Urinary bladder (tissue), 4 donors: ENCODE data around the gene RALGPS2. TPM values are rescaled to one million over a fixed set of nuclear protein-coding genes. Genes with fewer than 3 reads are reported as not detected.

Source experiments
- DNase-seq: peaks from one replicate; pipeline ENCODE4 v3.0.0-alpha.2; 2015; ENCODE audit errors: extremely low spot score
- H3K27ac ChIP-seq: one replicate; pipeline ENCODE4 v1.5.1; 2013; ENCODE audit warnings: low read depth, mild to moderate bottlenecking, moderate library complexity
- H3K36me3 ChIP-seq: one replicate; pipeline ENCODE4 v1.6.1; 2013; ENCODE audit warnings: mild to moderate bottlenecking, moderate library complexity; ENCODE audit not compliant: insufficient read depth
- H3K4me1 ChIP-seq: one replicate; pipeline ENCODE4 v1.6.1; 2013; ENCODE audit warnings: mild to moderate bottlenecking, moderate library complexity; ENCODE audit not compliant: insufficient read depth
- H3K4me3 ChIP-seq: one replicate; pipeline ENCODE4 v1.5.1; 2013; ENCODE audit warnings: low read depth, low read length
- WGBS: extraction: QIAGEN DNeasy Blood & Tissue Kit; methylation state at CpG from one replicate; pipeline ENCODE4 v1.1.7; 2013; 5-methylcytosine and 5-hydroxymethylcytosine counted together
- polyA plus RNA-seq: library from polyadenylated mRNA; stranded (reverse); fragments of 200-250 nt; gene quantifications from one replicate; pipeline ENCODE4 v1.2.3, GENCODE V29; 2013
- total RNA-seq: library from RNA; depleted of rRNA; stranded (reverse); fragments of >200 nt; gene quantifications from one replicate; pipeline ENCODE4 v1.2.3, GENCODE V29; 2014
- donor health status: healthy with polysubstance abuse.
- donor health status: healthy.

The RALGPS2 gene
- total and polyA plus RNA-seq, 2 donors, result 3.8 to 82.4 TPM

DNA sequence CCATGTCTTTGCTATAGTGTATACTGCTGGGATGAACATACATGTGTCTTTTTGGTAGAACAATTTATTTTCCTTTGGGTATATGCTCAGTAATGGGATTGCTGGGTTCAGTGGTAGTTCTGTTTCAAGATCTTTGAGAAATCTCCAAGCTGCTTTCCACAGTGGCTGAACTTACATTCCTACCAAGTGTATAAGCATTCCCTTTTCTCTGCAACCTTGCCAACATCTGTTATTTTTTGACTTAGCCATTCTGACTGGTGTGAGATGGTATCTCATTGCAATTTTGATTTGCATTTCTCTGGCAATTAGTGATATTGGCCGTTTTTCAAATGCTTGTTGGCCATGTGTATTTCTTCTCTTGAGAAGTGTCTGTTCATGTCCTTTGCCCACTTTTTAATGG, 183.3 kb downstream of the RALGPS2 start:
- DNase-seq, result no peak
- no peaks in the 10 kb centered on the region for H3K4me1 ChIP-seq
- H3K4me3 ChIP-seq, result no peak overlapping the region
- H3K36me3 ChIP-seq, result no peaks in the 10 kb centered on the region
- WGBS, result 78% methylated on average over 1 of the region's 1 CpG
- no peak overlapping the region for H3K27ac ChIP-seq

DNA sequence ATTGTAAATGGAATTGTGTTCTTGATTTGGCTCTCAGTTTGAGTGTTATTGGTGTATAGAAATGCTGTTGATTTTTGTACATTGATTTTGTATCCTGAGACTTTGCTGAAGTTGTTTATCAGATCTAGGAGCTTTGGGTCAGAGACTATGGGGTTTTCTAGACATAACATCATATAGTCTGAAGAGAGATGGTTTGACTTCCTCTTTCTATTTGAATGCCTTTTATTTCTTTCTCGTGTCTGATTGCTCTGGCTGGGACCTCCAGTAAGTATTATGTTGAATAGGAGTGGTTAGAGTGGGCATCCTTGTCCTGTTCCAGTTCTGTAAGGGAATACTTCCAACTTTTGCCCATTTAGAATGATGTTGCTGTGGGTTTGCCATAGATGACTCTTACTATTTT, 185.0 kb downstream of the RALGPS2 start:
- no peak overlapping the region for H3K4me3 ChIP-seq
- H3K4me1 ChIP-seq, result no peaks in the 10 kb centered on the region
- DNase-seq, result no peak
- no peak overlapping the region for H3K27ac ChIP-seq
- WGBS, result 97% methylated on average over 1 of the region's 1 CpG
- H3K36me3 ChIP-seq, result no peaks in the 10 kb centered on the region

DNA sequence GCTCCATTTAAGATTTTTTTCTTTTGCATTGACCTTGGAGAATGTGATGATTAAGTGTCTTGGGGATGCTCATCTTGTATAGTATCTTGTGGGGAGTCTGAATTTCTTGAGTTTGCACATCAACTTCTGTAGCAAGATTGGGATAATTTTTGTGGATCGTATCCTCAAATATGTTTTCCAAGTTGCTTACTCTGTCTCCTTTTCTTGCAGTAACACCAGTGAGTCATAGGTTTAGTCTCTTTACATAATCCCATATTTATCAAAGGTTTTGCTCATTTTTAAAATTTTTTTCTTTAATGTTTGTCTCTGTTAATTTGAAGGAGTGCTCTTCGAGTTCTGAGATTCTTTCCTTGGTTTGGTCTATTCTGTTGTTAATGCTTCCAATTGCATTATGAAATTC, 187.6 kb downstream of the RALGPS2 start:
- Histone ChIP-seq H3K4me3 (no peak overlapping the region), H3K4me1 (no peaks in the 10 kb centered on the region), H3K36me3 (no peaks in the 10 kb centered on the region), H3K27ac (no peak overlapping the region)
- WGBS, result 90% methylated on average over 2 of the region's 2 CpGs
- DNase-seq, result no peak

DNA sequence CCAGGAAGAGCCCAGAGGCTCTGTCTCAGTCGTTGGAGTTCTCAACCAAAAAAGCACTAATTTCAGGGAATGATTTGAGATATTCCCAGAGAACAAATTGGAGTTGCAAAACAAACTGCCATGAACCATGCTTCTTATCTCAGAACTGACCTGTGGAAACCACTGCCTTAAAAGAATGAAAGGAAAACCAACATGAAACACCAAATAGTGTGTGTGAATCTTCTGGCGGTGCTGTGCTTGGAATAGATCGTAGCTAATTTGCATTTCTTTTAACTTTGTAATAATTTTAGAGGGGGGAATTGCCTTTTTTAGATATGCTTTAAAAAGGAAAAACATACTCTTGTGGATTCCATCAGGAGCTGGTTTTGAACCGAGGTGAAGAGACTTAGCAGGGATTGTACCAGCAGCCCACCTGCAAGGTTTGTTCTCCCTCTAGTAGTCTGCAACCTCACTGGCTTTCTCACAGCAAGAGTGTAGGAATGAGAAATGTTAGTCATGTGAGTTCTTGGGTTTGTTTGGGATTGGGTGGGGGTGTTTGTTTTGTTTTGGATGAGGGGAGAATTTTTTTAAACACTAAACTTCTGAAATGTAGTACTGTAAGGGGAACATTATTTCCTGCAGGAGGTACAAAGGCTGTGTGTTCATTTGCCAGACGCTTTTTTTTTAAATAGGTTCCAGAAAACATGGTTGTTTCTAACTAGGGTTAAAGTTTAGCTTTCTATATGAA, 191.6 kb downstream of the RALGPS2 start:
- Histone ChIP-seq H3K4me3 (no peak overlapping the region), H3K36me3 (no peaks in the 10 kb centered on the region), H3K4me1 (no peaks in the 10 kb centered on the region), H3K27ac (no peak overlapping the region)
- 83% methylated on average over 5 of the region's 5 CpGs for WGBS
- no peak for DNase-seq

DNA sequence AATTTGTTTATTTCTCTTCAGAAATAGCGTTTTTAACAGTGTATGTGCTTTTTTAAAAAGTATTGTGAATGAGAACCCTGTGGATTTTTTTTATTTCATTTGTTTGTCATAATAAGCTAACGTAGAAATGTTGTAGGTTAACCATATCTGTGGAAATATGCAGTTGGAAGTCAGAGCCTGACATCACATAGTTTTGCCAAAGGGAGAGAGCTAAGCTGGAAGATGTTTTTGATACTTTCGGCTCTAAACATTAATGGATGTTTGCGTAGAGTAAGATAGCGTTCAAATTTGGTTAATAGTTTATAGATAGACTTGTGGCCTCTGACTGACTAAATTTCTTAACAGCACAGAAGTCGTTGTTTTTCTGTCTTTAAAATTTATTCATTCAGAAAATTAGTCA, 193.3 kb downstream of the RALGPS2 start:
- no peak overlapping the region for H3K27ac ChIP-seq
- DNase-seq, result no peak
- H3K4me3 ChIP-seq, result no peak overlapping the region
- no peaks in the 10 kb centered on the region for H3K36me3 ChIP-seq
- WGBS, result 44% methylated on average over 6 of the region's 6 CpGs
- no peaks in the 10 kb centered on the region for H3K4me1 ChIP-seq

DNA sequence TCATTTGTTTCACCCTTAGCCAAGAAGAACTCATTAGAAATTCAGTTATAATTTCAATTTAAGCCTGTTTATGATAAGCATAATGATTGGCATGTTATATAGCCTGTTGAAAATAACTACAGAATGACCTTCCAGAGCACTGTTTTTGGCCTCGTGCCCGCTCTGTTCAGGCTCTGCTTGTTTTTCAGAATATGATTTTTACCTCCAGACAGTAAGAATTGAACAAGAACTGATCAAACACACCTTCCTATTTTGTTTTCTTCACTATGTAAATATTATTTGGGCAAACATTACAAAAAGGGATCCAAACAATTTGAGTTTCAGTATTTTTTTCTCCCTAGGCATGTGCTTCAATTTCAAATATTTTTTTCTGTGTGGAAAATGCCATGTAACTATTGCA, 193.9 kb downstream of the RALGPS2 start:
- H3K27ac ChIP-seq, result no peak overlapping the region
- no peaks in the 10 kb centered on the region for H3K4me1 ChIP-seq
- no peak overlapping the region for H3K4me3 ChIP-seq
- no peak for DNase-seq
- H3K36me3 ChIP-seq, result no peaks in the 10 kb centered on the region
- WGBS, result 74% methylated on average over 2 of the region's 2 CpGs

DNA sequence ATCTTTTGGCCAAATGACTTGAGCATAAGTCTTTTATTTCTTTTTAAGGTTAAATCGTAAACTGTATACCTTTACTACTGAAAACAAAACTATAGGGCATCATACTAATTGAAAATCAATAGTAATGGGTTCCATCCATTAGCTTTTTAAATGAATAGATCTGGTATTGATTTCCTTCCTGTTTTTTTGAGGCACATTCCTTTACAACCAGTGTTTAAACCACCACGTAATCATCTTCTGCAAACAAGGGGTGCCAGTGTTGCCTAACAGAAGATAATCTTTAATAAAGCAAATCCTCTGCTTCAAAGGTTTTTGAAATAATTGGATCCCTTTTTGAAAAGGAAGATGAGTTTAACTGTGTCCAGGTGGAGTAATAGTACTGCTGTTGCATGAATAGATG, 194.5 kb downstream of the RALGPS2 start:
- Histone ChIP-seq H3K4me1 (no peaks in the 10 kb centered on the region), H3K36me3 (no peaks in the 10 kb centered on the region), H3K27ac (no peak overlapping the region), H3K4me3 (no peak overlapping the region)
- no peak for DNase-seq
- WGBS, result 87% methylated on average over 2 of the region's 2 CpGs

DNA sequence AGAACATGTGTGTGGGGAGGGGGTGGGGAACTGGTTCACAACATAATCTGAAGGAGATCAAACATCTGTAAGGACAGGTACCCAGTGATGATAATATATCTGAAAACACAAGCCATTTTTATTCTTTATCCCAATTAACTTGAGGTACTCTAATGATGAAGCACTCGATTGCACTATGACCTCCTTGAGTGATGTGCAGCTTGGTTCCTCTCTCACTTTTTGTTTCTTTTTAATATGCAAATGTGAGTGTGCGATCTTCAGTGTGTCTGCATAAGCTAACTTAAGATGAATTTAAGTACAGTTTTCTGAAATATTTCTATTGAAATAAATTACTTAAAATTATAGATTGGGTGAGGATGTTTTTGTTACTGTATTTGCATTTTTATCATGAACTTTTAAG, 196.5 kb downstream of the RALGPS2 start:
- Histone ChIP-seq H3K36me3 (no peaks in the 10 kb centered on the region), H3K27ac (no peak overlapping the region), H3K4me1 (no peaks in the 10 kb centered on the region), H3K4me3 (no peak overlapping the region)
- DNase-seq, result no peak
- 97% methylated on average over 2 of the region's 2 CpGs for WGBS

DNA sequence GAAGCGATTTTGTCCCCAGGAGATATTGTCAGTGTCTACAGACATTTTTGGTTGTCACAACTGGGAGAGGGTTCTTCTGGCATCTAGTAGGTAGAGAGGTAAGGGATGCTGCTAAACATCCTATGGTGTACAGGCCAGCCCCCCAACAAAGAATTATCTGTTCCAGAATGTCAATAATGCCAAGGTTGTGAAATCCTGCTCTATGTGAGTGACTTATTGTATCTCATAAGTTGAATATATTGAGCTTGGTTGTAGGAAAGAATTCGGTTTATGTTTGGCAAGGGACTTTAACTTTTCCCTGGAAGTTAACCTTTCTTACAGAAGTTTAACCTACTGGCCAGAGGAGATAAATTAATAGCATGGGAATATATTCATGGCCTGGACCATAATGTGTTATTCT, 198.5 kb downstream of the RALGPS2 start:
- Histone ChIP-seq H3K4me1 (no peaks in the 10 kb centered on the region), H3K27ac (no peak overlapping the region), H3K4me3 (no peak overlapping the region), H3K36me3 (no peaks in the 10 kb centered on the region)
- 94% methylated on average over 2 of the region's 2 CpGs for WGBS
- no peak for DNase-seq

DNA sequence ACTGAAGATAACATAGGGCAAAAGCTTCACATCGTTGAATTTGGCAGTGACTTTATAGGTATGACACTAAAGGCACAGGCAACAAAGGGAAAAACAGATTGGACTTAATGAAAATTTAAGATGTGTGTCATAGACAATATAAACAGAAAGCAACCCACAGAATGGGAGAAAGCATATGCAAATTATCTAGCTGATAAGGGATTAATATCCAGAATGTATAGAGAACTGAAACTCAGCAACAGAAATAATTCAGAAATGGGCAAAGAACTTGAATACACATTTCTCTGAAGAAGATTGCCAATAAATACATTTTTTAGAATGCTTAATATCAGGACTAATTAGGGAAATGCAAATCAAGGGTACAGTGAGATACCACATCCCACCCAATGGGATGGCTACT, 201.0 kb downstream of the RALGPS2 start:
- Histone ChIP-seq H3K4me3 (no peak overlapping the region), H3K27ac (no peak overlapping the region), H3K4me1 (no peaks in the 10 kb centered on the region), H3K36me3 (no peaks in the 10 kb centered on the region)
- WGBS, result 54% methylated on average over 1 of the region's 1 CpG
- no peak for DNase-seq

DNA sequence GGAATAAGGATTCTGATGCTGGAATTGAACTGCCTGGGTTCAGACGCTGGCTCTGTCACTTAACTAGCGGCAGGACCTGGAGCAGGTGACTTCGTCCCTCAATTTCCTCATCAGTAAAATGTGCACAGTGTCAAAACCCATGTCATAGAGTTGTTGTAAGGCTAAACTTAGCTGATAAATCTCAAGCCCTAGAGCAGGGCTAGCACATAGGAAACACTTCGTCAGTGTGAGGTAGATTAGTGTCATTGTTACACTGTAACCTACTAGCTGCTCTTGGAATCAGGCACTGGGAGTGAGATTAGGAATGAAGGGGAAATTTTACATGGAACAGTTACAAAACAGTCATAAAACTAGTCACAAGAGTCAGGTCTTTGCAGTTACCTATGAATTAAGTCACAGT, 202.0 kb downstream of the RALGPS2 start:
- H3K27ac ChIP-seq, result no peak overlapping the region
- no peaks in the 10 kb centered on the region for H3K36me3 ChIP-seq
- H3K4me1 ChIP-seq, result no peaks in the 10 kb centered on the region
- H3K4me3 ChIP-seq, result no peak overlapping the region
- WGBS, result 80% methylated on average over 4 of the region's 4 CpGs
- no peak for DNase-seq

DNA sequence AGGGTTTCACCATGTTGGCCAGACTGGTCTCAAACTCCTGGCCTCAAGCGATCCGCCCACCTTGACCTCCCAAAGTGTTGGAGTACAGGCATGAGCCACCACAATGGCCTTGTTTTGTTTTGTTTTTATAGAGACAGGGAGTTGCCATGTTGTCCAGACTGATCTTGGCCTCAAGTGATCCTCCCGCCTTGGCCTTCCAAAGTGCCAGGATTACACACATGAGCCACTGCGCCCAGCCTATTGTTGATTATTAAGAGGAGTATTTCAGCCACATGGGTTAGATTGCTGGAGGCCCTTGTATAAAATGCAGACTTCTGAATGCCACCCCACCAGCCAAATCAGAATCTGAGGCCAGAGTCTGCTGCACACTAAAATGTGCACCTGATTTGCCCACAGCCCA, 203.0 kb downstream of the RALGPS2 start:
- no peak for DNase-seq
- Histone ChIP-seq H3K4me3 (no peak overlapping the region), H3K4me1 (no peaks in the 10 kb centered on the region), H3K27ac (peak overlapping the region; percentile 2), H3K36me3 (no peaks in the 10 kb centered on the region)
- WGBS, result 96% methylated on average over 4 of the region's 4 CpGs

DNA sequence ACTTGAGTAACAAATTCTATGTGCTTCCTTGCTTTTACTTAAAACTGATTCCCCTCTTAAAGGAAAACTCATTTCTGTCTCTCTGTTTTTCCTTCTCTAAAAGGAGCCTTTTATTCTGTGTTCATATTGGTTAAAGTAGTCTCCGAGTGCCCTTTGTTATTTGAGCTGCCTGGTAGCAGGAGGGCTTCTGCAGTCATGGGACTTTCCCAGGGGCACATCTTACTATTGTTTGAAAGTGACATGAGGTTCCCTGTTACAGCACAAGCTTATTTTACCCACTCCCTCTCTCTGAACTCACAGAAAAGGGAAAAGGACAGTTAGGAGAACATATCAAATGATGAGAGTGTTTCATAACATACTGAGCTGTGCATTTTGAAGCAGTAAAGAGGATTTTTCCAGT, 203.9 kb downstream of the RALGPS2 start:
- WGBS, result 68% methylated on average over 1 of the region's 1 CpG
- Histone ChIP-seq H3K36me3 (no peaks in the 10 kb centered on the region), H3K4me1 (no peaks in the 10 kb centered on the region), H3K27ac (no peak overlapping the region), H3K4me3 (no peak overlapping the region)
- DNase-seq, result no peak

DNA sequence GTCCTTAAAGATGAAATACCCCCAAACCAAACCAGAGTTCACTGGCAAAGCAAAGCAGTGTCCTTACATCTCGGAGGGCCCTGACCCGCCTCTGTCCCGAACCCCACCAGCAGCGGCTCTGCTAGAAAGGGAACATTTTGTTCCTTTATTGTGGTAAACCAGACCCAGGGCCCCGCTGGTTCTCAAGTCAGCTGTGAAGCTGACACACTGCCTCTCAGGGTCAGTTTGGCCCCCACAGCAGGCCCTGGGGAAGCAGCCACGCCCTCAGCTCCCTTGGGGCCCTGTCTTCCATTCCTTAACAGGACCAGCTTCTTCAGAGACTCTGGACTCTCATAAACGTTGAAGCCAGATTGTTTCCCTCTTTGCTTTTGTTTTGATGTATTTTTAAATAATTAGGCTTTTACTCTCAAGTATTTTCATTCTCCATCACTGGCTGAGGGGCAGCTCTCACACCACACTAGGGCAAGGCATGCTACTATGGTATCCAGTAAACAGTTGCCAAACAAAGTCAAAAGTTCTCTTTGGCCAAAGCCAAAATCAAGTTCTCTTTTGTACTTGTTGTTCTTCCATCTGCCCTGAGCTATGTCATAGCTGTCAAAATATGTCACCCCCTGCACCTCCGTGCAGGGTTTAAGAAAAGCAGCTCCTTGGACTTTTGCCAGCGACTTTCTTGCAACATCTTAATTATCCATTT, 207.0 kb downstream of the RALGPS2 start:
- 42% methylated on average over 9 of the region's 9 CpGs for WGBS
- DNase-seq, result no peak
- Histone ChIP-seq H3K4me3 (no peak overlapping the region), H3K36me3 (no peaks in the 10 kb centered on the region), H3K4me1 (no peaks in the 10 kb centered on the region), H3K27ac (no peak overlapping the region)
